ENCODE data around the gene CCDC198. TPM values are rescaled to one million over a fixed set of nuclear protein-coding genes. Genes with fewer than 3 reads are reported as not detected.

Gene CCDC198
- total RNA-seq, 1 donor from 2014 or later = not detected

- H3K4me1 Mint-ChIP-seq = peaks cover 3% of the 10 kb centered on the region
- no peaks in the 10 kb centered on the region for H3K79me2 ChIP-seq (ENCODE audit: low read depth)
- H3K27ac Mint-ChIP-seq = no peak overlapping the region
- no peak overlapping the region for H2AFZ ChIP-seq (replicated peaks)
- H3K27me3 ChIP-seq = no peaks in the 10 kb centered on the region
- no peak for DNase-seq (ENCODE audit: low spot score)
- TF ChIP-seq EZH2 (IDR thresholded peaks at IDR 0.05) (no peak), CTCF (IDR thresholded peaks at IDR 0.05) (no peak), EZH2phosphoT487 (IDR thresholded peaks at IDR 0.05) (no peak)
- no peak overlapping the region for H3K27ac ChIP-seq
- H3K4me3 ChIP-seq = no peak overlapping the region
- no peak overlapping the region for H3K9ac ChIP-seq
- H3K27me3 Mint-ChIP-seq (ENCODE audit: insufficient read depth, low read depth) = peaks cover 3% of the 10 kb centered on the region
- H4K20me1 ChIP-seq (ENCODE audit: low read depth) = no peaks in the 10 kb centered on the region
- H3K36me3 Mint-ChIP-seq = no peaks in the 10 kb centered on the region
- H3F3A ChIP-seq (ENCODE audit: low read depth) = no peaks in the 10 kb centered on the region
- no peak overlapping the region for H3K4me2 ChIP-seq
- H3K9me3 Mint-ChIP-seq = no peaks in the 10 kb centered on the region
- no peaks in the 10 kb centered on the region for H3K4me1 ChIP-seq
- H3K36me3 ChIP-seq = no peaks in the 10 kb centered on the region
- no peak overlapping the region for H3K4me3 Mint-ChIP-seq
- no peaks in the 10 kb centered on the region for H3K9me3 ChIP-seq (ENCODE audit: low read depth)
Measured at GRCh38 chr14:57480051-57480450, 13.6 kb downstream of the CCDC198 start.

GRCh38 chr14:57479197-57479596 lies 14.5 kb downstream of the CCDC198 start:
- Histone ChIP-seq H3K36me3 (no peaks in the 10 kb centered on the region), H3K9me3 (ENCODE audit: low read depth) (no peaks in the 10 kb centered on the region), H4K20me1 (ENCODE audit: low read depth) (no peaks in the 10 kb centered on the region), H3K4me3 (no peak overlapping the region), H3K4me2 (no peak overlapping the region), H3F3A (ENCODE audit: low read depth) (no peaks in the 10 kb centered on the region), H3K79me2 (ENCODE audit: low read depth) (no peaks in the 10 kb centered on the region), H3K27me3 (no peaks in the 10 kb centered on the region), H3K4me1 (no peaks in the 10 kb centered on the region), H3K9ac (no peak overlapping the region), H2AFZ (replicated peaks) (no peak overlapping the region), H3K27ac (no peak overlapping the region)
- TF ChIP-seq EZH2 (IDR thresholded peaks at IDR 0.05) (no peak), EZH2phosphoT487 (IDR thresholded peaks at IDR 0.05) (no peak), CTCF (IDR thresholded peaks at IDR 0.05) (no peak)
- DNase-seq (ENCODE audit: low spot score) = no peak
- Mint-ChIP-seq H3K36me3 (no peaks in the 10 kb centered on the region), H3K4me1 (peaks cover 3% of the 10 kb centered on the region), H3K27me3 (ENCODE audit: insufficient read depth, low read depth) (peaks cover 3% of the 10 kb centered on the region), H3K4me3 (no peak overlapping the region), H3K27ac (no peak overlapping the region), H3K9me3 (no peaks in the 10 kb centered on the region)

- no peaks in the 10 kb centered on the region for H3K9me3 Mint-ChIP-seq
- Histone ChIP-seq H3K4me2 (no peak overlapping the region), H3K79me2 (ENCODE audit: low read depth) (no peaks in the 10 kb centered on the region), H3K4me1 (no peaks in the 10 kb centered on the region), H3K36me3 (no peaks in the 10 kb centered on the region), H3K9ac (no peak overlapping the region), H3K27me3 (no peaks in the 10 kb centered on the region), H2AFZ (replicated peaks) (no peak overlapping the region), H3K27ac (no peak overlapping the region), H3F3A (ENCODE audit: low read depth) (no peaks in the 10 kb centered on the region), H3K4me3 (no peak overlapping the region), H4K20me1 (ENCODE audit: low read depth) (no peaks in the 10 kb centered on the region), H3K9me3 (ENCODE audit: low read depth) (no peaks in the 10 kb centered on the region)
- H3K36me3 Mint-ChIP-seq = no peaks in the 10 kb centered on the region
- TF ChIP-seq EZH2phosphoT487 (IDR thresholded peaks at IDR 0.05) (no peak), EZH2 (IDR thresholded peaks at IDR 0.05) (no peak), CTCF (IDR thresholded peaks at IDR 0.05) (no peak)
- H3K4me3 Mint-ChIP-seq = no peak overlapping the region
- H3K27me3 Mint-ChIP-seq (ENCODE audit: insufficient read depth, low read depth) = peaks cover 3% of the 10 kb centered on the region
- H3K4me1 Mint-ChIP-seq = peaks cover 3% of the 10 kb centered on the region
- no peak overlapping the region for H3K27ac Mint-ChIP-seq
- no peak for DNase-seq (ENCODE audit: low spot score)
Measured at GRCh38 chr14:57478050-57478449, 15.6 kb downstream of the CCDC198 start.
